Cardiac muscle cell (in vitro differentiated cells and primary cell): Measurements from ENCODE around the gene GLIPR1L2. TPM values are rescaled to one million over a fixed set of nuclear protein-coding genes. Genes with fewer than 3 reads are reported as not detected.
"Not testable (repeated sequence)": the region's sequence is repeated elsewhere in the genome, so short reads cannot be mapped to it uniquely, and the experiment has no call there.

ENCODE experiments used
- DNase-seq, 2 donors: peaks; one replicate each; pipeline versions ENCODE4 v3.0.0 to v3.0.0-alpha.2; 2010 to 2017; ENCODE audit warnings: low read depth in 1 of 2, low spot score in 1 of 2
- H3K27ac ChIP-seq: fragments of 200-600 bp; sonication (generic); 2 replicates; pipeline ENCODE4 v1.5.1; 2016
- H3K27me3 ChIP-seq: fragments of 200-600 bp; sonication (generic); 2 replicates; pipeline ENCODE4 v1.6.0; 2016; ENCODE audit warnings: control low read depth
- H3K36me3 ChIP-seq: fragments of 200-600 bp; sonication (generic); 2 replicates; pipeline ENCODE4 v1.5.1; 2016; ENCODE audit warnings: control low read depth
- H3K4me1 ChIP-seq: fragments of 200-600 bp; sonication (generic); 2 replicates; pipeline ENCODE4 v1.8.1; 2017; ENCODE audit warnings: low read depth, mild to moderate bottlenecking, mixed run types
- H3K4me3 ChIP-seq: fragments of 200-600 bp; sonication (generic); 2 replicates; pipeline ENCODE4 v1.5.1; 2016; ENCODE audit warnings: mild to moderate bottlenecking
- H3K9me3 ChIP-seq: fragments of 200-600 bp; sonication (generic); 2 replicates; pipeline ENCODE4 v1.5.1; 2017; ENCODE audit warnings: low read depth, mild to moderate bottlenecking, control low read depth
- CTCF ChIP-seq: IDR thresholded peaks from 2 replicates; pipeline ENCODE4 v1.5.1; 2012; ENCODE audit warnings: low read depth, mild to moderate bottlenecking, low read length
- polyA plus RNA-seq: library from polyadenylated mRNA; unstranded; fragments of >200 nt; fragmentation: Nextera tagmentation; extraction: Ambion mirVana; gene quantifications from 2 replicates; pipeline ENCODE4 v1.2.1, GENCODE V29; 2016
- total RNA-seq: library from RNA; depleted of rRNA; stranded (reverse); fragments of >200 nt; gene quantifications from 2 replicates; pipeline ENCODE4 v1.2.3, GENCODE V29; 2016

The GLIPR1L2 gene
- total RNA-seq (0.63 TPM in 1 of 2 replicates, not detected in the other), polyA plus RNA-seq (0.54 and 5.6 TPM in 2 replicates)

- DNase-seq, result peak; percentile 93 to 99
- Histone ChIP-seq H3K36me3 (no peaks in the 10 kb centered on the region), H3K9me3 (no peaks in the 10 kb centered on the region), H3K4me1 (no peaks in the 10 kb centered on the region), H3K4me3 (peak within 1 kb of the TSS; percentile 34), H3K27ac (peak within 1 kb of the TSS; percentile 39), H3K27me3 (no peaks in the 10 kb centered on the region)
- TF ChIP-seq CTCF, result peak; percentile 94
Measured at GRCh38 chr12:75390899-75391538, at the start of gene GLIPR1L2. Gene GLIPR1L2 (plus strand): TSS chr12:75391089. CDS start chr12:75391117, 28 bp downstream.

- no peak overlapping the region for H3K27ac ChIP-seq
- no peak for DNase-seq
- no peaks in the 10 kb centered on the region for H3K36me3 ChIP-seq
- H3K4me1 ChIP-seq, result no peaks in the 10 kb centered on the region
- no peak overlapping the region for H3K4me3 ChIP-seq
- no peak for TF ChIP-seq CTCF
- H3K27me3 ChIP-seq, result no peaks in the 10 kb centered on the region
- no peaks in the 10 kb centered on the region for H3K9me3 ChIP-seq
Measured at GRCh38 chr12:75341873-75342272, 49.0 kb upstream of the GLIPR1L2 start.

GRCh38 chr12:75345531-75345930 is 45.4 kb upstream of the GLIPR1L2 start:
- no peak overlapping the region for H3K27ac ChIP-seq
- H3K36me3 ChIP-seq, result no peaks in the 10 kb centered on the region
- no peaks in the 10 kb centered on the region for H3K27me3 ChIP-seq
- H3K4me1 ChIP-seq, result no peaks in the 10 kb centered on the region
- TF ChIP-seq CTCF, result no peak
- no peaks in the 10 kb centered on the region for H3K9me3 ChIP-seq
- no peak for DNase-seq
- no peak overlapping the region for H3K4me3 ChIP-seq

DNA sequence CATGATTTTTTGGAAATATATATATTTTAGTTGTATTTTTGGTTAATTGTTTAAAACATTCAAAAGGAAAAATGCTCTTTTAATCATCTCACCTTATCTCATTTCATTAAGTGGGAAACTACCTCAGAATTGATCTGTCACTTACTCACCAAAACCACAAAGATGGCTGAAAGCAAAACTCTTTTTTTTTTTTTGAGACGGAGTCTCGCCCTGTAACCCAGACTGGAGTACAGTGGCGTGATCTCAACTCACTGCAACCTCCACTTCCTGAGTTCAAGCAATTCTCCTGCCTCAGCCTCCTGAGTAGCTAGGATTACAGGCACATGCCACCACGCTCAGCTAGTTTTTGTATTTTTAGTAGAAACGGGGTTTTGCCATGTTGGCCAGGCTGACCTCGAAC is 44.7 kb upstream of the GLIPR1L2 start:
- H3K9me3 ChIP-seq, H3K27me3 ChIP-seq, DNase-seq, H3K36me3 ChIP-seq, H3K4me3 ChIP-seq, H3K4me1 ChIP-seq, H3K27ac ChIP-seq: not testable (repeated sequence)

GRCh38 chr12:75349946-75350345 is 40.9 kb upstream of the GLIPR1L2 start:
- no peaks in the 10 kb centered on the region for H3K9me3 ChIP-seq
- H3K4me1 ChIP-seq, result no peaks in the 10 kb centered on the region
- no peaks in the 10 kb centered on the region for H3K27me3 ChIP-seq
- H3K27ac ChIP-seq, result no peak overlapping the region
- H3K36me3 ChIP-seq, result no peaks in the 10 kb centered on the region
- TF ChIP-seq CTCF, result no peak
- DNase-seq, result no peak
- H3K4me3 ChIP-seq, result no peak overlapping the region

DNA sequence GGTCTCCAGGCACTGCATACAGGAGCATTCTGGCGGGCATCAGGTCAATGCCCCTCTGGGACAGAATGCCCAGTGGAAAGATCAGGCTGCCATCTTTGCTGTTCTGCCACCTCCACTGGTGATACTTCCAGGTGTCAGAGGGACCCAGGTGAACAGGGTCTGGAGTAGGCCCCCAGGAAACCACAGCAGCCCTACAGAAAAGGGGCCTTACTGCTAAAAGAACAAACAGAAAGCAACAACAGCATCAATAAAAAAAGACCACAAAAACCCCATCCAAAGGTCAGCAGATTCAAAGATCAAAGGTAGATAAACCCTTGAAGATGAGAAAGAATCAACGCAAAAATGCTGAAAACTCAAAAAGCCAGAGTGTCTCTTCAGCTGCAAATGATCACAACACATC is 40.5 kb upstream of the GLIPR1L2 start:
- H3K4me3 ChIP-seq, result no peak overlapping the region
- no peak for TF ChIP-seq CTCF
- no peaks in the 10 kb centered on the region for H3K27me3 ChIP-seq
- no peaks in the 10 kb centered on the region for H3K9me3 ChIP-seq
- H3K27ac ChIP-seq, result no peak overlapping the region
- H3K36me3 ChIP-seq, result no peaks in the 10 kb centered on the region
- no peak for DNase-seq
- H3K4me1 ChIP-seq, result no peaks in the 10 kb centered on the region
